M059J (cell line): ENCODE data around the gene ZNF860. TPM values are rescaled to one million over a fixed set of nuclear protein-coding genes. Genes with fewer than 3 reads are reported as not detected.

Experiments used
- total RNA-seq: library from RNA; depleted of rRNA; stranded (reverse); fragments of >200 nt; shearing (Covaris generic); gene quantifications from 2 replicates; pipeline ENCODE4 v1.2.3, GENCODE V29; 2014; rRNA removed

ZNF860 gene
- total RNA-seq, 1 experiment from 2014 or later = 0.25 TPM

Other genes with a start within 250 kb of the ZNF860 start
- gene OSBPL10, start 488 bp upstream of the ZNF860 start, total RNA-seq = 7.1 and 13.9 TPM in 2 replicates
- 3.1 and 14.5 TPM in 2 replicates for gene GPD1L, start 124.9 kb downstream of the ZNF860 start, total RNA-seq